BJ (cell line): Measurements from ENCODE around the gene CDK2. TPM values are rescaled to one million over a fixed set of nuclear protein-coding genes. Genes with fewer than 3 reads are reported as not detected.

Experiments used
- CTCF ChIA-PET: fragments of 350-600 bp; formaldehyde crosslinking; extraction: SDS; loops from one replicate; lab custom pipeline; 2021; ENCODE audit warnings: antibody characterized with exemption, inconsistent platforms; lab: Yijun Ruan, JAX
- POLR2A ChIA-PET: fragments of 300-600 bp; sonication (Branson Sonifier 250); formaldehyde crosslinking; extraction: SDS; loops from one replicate; lab custom pipeline; 2021; ENCODE audit warnings: antibody characterized with exemption; lab: Charles Lee
- DNase-seq: peaks from one replicate; pipeline ENCODE4 v3.0.0-alpha.2; 2011; ENCODE audit warnings: low read depth
- H3K27me3 ChIP-seq: 2 replicates; pipeline ENCODE4 v1.6.0; 2011; ENCODE audit warnings: low read length; ENCODE audit not compliant: control insufficient read depth, insufficient read depth
- H3K36me3 ChIP-seq: 2 replicates; pipeline ENCODE4 v1.5.1; 2011; ENCODE audit warnings: low read length; ENCODE audit not compliant: control insufficient read depth, insufficient read depth
- H3K4me3 ChIP-seq: 2 replicates; pipeline ENCODE4 v1.5.1; 2011; ENCODE audit warnings: low read depth, mild to moderate bottlenecking, control low read depth, low read length
- polyA plus RNA-seq: library from polyadenylated mRNA; depleted of rRNA; stranded (reverse); fragments of >200 nt; gene quantifications from 2 replicates; pipeline ENCODE4 v1.2.3, GENCODE V29; 2011; rRNA removed
- TF ChIP-seq, protein P1 (sequence below): IDR thresholded peaks from 2 replicates; pipeline ENCODE4 v1.5.1; 2011; ENCODE audit warnings: low read depth, mild to moderate bottlenecking, control low read depth, inconsistent platforms, low read length, moderate library complexity; ENCODE audit not compliant: insufficient read depth

Gene CDK2
- polyA plus RNA-seq, 1 experiment = 75.2 TPM

- Histone ChIP-seq H3K36me3 (no peaks in the 10 kb centered on the region), H3K27me3 (no peaks in the 10 kb centered on the region), H3K4me3 (no peak overlapping the region)
- TF ChIP-seq, protein P1, sequence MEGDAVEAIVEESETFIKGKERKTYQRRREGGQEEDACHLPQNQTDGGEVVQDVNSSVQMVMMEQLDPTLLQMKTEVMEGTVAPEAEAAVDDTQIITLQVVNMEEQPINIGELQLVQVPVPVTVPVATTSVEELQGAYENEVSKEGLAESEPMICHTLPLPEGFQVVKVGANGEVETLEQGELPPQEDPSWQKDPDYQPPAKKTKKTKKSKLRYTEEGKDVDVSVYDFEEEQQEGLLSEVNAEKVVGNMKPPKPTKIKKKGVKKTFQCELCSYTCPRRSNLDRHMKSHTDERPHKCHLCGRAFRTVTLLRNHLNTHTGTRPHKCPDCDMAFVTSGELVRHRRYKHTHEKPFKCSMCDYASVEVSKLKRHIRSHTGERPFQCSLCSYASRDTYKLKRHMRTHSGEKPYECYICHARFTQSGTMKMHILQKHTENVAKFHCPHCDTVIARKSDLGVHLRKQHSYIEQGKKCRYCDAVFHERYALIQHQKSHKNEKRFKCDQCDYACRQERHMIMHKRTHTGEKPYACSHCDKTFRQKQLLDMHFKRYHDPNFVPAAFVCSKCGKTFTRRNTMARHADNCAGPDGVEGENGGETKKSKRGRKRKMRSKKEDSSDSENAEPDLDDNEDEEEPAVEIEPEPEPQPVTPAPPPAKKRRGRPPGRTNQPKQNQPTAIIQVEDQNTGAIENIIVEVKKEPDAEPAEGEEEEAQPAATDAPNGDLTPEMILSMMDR = no peak
- POLR2A ChIA-PET = no interaction called here
- CTCF ChIA-PET = interaction anchor here (1.6 kb wide), 1 partner anchor 21 kb away, joined by 4 read pairs; no protein-coding TSS in a partner anchor
- no peak for DNase-seq
Measured at GRCh38 chr12:56017181-56017580, 50.6 kb downstream of the CDK2 start.

DNA sequence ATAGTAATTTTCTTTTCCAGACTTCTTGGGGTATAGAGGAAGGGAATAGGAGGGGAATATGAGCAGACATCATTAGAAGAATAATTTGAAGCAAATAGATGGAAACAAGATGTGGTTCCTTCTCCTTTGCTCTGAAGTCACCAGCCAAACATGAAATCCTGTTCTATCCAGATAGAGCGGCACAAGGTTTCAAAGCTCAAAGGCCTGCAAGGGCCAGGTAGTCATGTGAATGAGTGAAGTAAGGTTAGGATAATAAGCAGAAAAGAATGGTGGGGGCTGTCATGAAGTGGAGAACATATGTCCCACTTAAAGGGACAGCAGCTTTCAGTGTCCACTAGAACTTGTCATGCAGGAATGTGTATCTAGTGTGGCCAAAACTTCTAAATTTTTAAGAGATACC, 51.7 kb downstream of the CDK2 start:
- Histone ChIP-seq H3K4me3 (no peak overlapping the region), H3K27me3 (no peaks in the 10 kb centered on the region), H3K36me3 (no peaks in the 10 kb centered on the region)
- TF ChIP-seq, protein P1 = no peak
- no peak for DNase-seq
- CTCF ChIA-PET = interaction anchor here (1.1 to 2.8 kb wide), 3 partner anchors 10 to 22 kb away, joined by 3 to 14 read pairs (median 4); no protein-coding TSS in a partner anchor
- POLR2A ChIA-PET = no interaction called here

DNA sequence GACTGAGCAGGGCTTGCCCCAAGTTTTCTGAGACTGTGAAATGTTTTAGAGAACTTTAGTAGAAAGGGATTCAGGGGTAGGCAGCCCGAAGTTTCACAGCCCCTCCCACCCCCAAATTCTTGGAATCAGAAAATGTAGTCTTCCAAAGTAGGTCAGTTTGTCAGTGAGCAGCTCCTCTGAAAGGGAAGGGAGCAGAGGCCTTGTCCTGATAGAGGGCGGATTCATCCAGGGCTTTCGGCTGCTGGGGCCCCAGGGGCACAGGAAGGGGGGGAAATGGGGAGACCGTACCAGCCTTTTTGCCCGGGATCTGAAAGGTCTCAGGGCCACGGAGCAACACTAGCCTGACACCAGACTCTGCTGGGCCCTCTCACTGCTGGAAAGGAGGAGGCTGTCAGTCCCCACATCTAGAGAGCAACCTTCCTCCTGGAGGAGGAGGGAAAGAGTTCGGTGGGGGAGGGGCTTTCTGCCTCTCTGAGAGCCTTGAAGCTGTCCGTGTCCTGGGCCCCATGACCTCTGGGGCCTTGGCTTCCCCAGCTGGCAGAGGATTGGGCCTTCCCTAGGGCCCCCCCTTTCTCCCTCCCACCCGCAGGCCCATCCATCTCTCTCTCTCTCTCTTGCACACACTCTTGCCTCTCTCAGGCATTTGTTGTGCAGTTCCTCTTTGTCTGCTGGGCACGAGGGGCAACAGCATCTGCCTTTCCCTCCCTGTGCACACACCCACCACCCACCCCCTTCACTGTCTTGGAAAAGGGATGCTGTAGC, 54.0 kb downstream of the CDK2 start, which contains the start of gene IKZF4:
IKZF4 (plus strand) TSS at position 621 of the 762 bp plus-strand sequence. CDS start 451 bp downstream, outside the sequence.
- DNase-seq = no peak
- H3K36me3 ChIP-seq = no peaks in the 10 kb centered on the region; the same call in 1 of the 2 replicates
- TF ChIP-seq, protein P1 = no peak
- H3K27me3 ChIP-seq = no peaks in the 10 kb centered on the region
- peak within 1 kb of the TSS; percentile 23 for H3K4me3 ChIP-seq
- ChIA-PET CTCF (interaction anchor here (1.4 to 3.2 kb wide), 5 partner anchors 9 to 281 kb away, joined by 3 to 19 read pairs (median 5); partner anchors contain the start of gene SUOX), POLR2A (no interaction called here)

DNA sequence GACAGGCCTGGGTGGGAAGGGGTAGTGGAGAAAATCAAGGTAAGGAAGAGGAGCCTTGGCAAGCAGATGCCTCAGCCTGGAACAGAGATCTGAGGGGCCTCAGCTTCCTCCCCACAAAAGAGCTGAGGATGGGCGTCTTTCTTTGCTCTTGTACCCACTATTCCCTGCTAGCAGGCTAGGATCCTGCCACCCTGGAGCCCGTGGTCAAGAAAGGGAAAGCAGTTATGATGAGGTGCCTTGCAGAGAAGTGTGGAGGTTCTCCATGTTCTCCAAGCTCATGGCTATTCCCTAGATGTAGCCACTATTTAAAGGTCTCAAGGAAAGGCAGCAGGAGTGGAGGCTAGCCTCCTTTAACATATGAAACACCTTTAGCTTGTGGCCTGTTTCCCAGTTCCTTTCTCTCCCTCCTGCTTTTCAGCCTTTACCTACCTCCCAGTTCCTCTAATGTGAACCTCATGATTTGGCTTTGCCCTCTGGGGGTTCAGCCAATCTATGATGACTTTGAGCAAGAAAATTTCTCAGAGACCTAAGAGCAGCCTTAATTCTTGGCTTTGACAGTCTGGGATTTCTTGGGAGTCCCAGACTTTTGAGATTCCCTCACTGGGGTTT, 55.4 kb downstream of the CDK2 start:
- TF ChIP-seq, protein P1 = no peak
- POLR2A ChIA-PET = no interaction called here
- no peaks in the 10 kb centered on the region; the same call in 1 of the 2 replicates for H3K36me3 ChIP-seq
- CTCF ChIA-PET = interaction anchor here (0.5 to 3.2 kb wide), 6 partner anchors 26 to 282 kb away, joined by 3 to 19 read pairs (median 3); partner anchors contain the start of genes RAB5B and SUOX
- peak overlapping the region; percentile 23; the same call in 1 of the 2 replicates for H3K4me3 ChIP-seq
- DNase-seq = no peak
- H3K27me3 ChIP-seq = no peaks in the 10 kb centered on the region

Other genes starting within 250 kb of the CDK2 start
- gene RDH5, start 246.4 kb upstream of the CDK2 start, polyA plus RNA-seq = 4.5 and 6.2 TPM in 2 replicates
- gene CD63, start 237.8 kb upstream of the CDK2 start, polyA plus RNA-seq = 974 and 1,937 TPM in 2 replicates
- gene GDF11, start 223.7 kb upstream of the CDK2 start, polyA plus RNA-seq = 2.9 and 3.8 TPM in 2 replicates
- 52.1 and 102 TPM in 2 replicates for gene SARNP, start 149.1 kb upstream of the CDK2 start, polyA plus RNA-seq
- 47.4 and 63.9 TPM in 2 replicates for gene ORMDL2, start 148.8 kb upstream of the CDK2 start, polyA plus RNA-seq
- gene DNAJC14, start 137.2 kb upstream of the CDK2 start, polyA plus RNA-seq = 6.4 and 8.4 TPM in 2 replicates
- 34.2 and 40.7 TPM in 2 replicates for gene MMP19, start 123.9 kb upstream of the CDK2 start, polyA plus RNA-seq
- 37.1 and 37.8 TPM in 2 replicates for gene PYM1, start 38.9 kb upstream of the CDK2 start, polyA plus RNA-seq
- gene DGKA, start 35.7 kb upstream of the CDK2 start, polyA plus RNA-seq = 53.0 and 56.2 TPM in 2 replicates
- gene PMEL, start 788 bp upstream of the CDK2 start, polyA plus RNA-seq = 1.2 and 1.8 TPM in 2 replicates
- 117 and 130 TPM in 2 replicates for gene RAB5B, start 7.2 kb downstream of the CDK2 start, polyA plus RNA-seq
- 14.4 and 22.3 TPM in 2 replicates for gene SUOX, start 30.4 kb downstream of the CDK2 start, polyA plus RNA-seq
- gene IKZF4, start 54.2 kb downstream of the CDK2 start, polyA plus RNA-seq = 1.9 and 2.9 TPM in 2 replicates
- 635 and 868 TPM in 2 replicates for gene RPS26, start 75.1 kb downstream of the CDK2 start, polyA plus RNA-seq
- 4.7 and 6.0 TPM in 2 replicates for gene ERBB3, start 113.3 kb downstream of the CDK2 start, polyA plus RNA-seq
- gene PA2G4, start 137.7 kb downstream of the CDK2 start, polyA plus RNA-seq = 134 and 215 TPM in 2 replicates
- gene RPL41, start 149.8 kb downstream of the CDK2 start, polyA plus RNA-seq = 5,645 and 7,867 TPM in 2 replicates
- 1.4 and 1.6 TPM in 2 replicates for gene ZC3H10, start 151.4 kb downstream of the CDK2 start, polyA plus RNA-seq
- gene ESYT1, start 161.4 kb downstream of the CDK2 start, polyA plus RNA-seq = 180 and 264 TPM in 2 replicates
- gene MYL6B, start 185.8 kb downstream of the CDK2 start, polyA plus RNA-seq = 74.1 and 75.4 TPM in 2 replicates
- gene MYL6, start 191.5 kb downstream of the CDK2 start, polyA plus RNA-seq = 5,667 and 6,879 TPM in 2 replicates
- 60.7 and 72.6 TPM in 2 replicates for gene SMARCC2, start 222.7 kb downstream of the CDK2 start, polyA plus RNA-seq